HepG2 (cell line): ENCODE measurements around the gene USP35. TPM values are rescaled to one million over a fixed set of nuclear protein-coding genes. Genes with fewer than 3 reads are reported as not detected.

ENCODE experiments used
- DMAP1 ChIP-seq: IDR thresholded peaks from 2 replicates; pipeline ENCODE4 v1.6.1; 2016
- GTF3A ChIP-seq: sonication (generic); formaldehyde crosslinking; conservative IDR thresholded peaks from 2 replicates; pipeline ENCODE4 v1.4.0; 2020; ENCODE audit warnings: mild to moderate bottlenecking, missing genetic modification reagents
- JDP2 ChIP-seq: sonication (generic); formaldehyde crosslinking; IDR thresholded peaks from 2 replicates; pipeline ENCODE4 v1.8.1; 2022; ENCODE audit warnings: missing genetic modification reagents, borderline replicate concordance
- MLLT10 ChIP-seq: sonication (generic); formaldehyde crosslinking; IDR thresholded peaks from 2 replicates; pipeline ENCODE4 v1.4.0; 2020; ENCODE audit warnings: missing genetic modification reagents
- MTA3 ChIP-seq: sonication (generic); formaldehyde crosslinking; IDR thresholded peaks from 2 replicates; pipeline ENCODE4 v1.4.0; 2020; ENCODE audit warnings: missing genetic modification reagents
- NR2F6 ChIP-seq, 2 experiments: IDR thresholded peaks; 2 replicates each; pipeline ENCODE4 v1.6.1; 2016; ENCODE audit warnings: antibody characterized with exemption in 1 of 2, mild to moderate bottlenecking in 1 of 2
- PAWR ChIP-seq: sonication (generic); formaldehyde crosslinking; IDR thresholded peaks from 2 replicates; pipeline ENCODE4 v1.4.0; 2020; ENCODE audit warnings: missing genetic modification reagents, mild to moderate bottlenecking, borderline replicate concordance
- PHF21A ChIP-seq: sonication (generic); formaldehyde crosslinking; IDR thresholded peaks from 2 replicates; pipeline ENCODE4 v1.5.0; 2020; ENCODE audit warnings: mild to moderate bottlenecking, missing genetic modification reagents
- RELA ChIP-seq: sonication (generic); formaldehyde crosslinking; IDR thresholded peaks from 2 replicates; pipeline ENCODE4 v1.4.0; 2020; ENCODE audit warnings: missing genetic modification reagents
- SP1 ChIP-seq, 2 experiments: fragments of 450-650 bp in 1 of 2; sonication (generic) in 1 of 2; formaldehyde crosslinking in 1 of 2; IDR thresholded peaks; 2 replicates each; pipeline versions ENCODE4 v1.4.0 to v1.6.1; 2016 to 2020; ENCODE audit warnings: missing genetic modification reagents in 1 of 2
- ZNF142 ChIP-seq: sonication (generic); formaldehyde crosslinking; IDR thresholded peaks from 2 replicates; pipeline ENCODE4 v1.4.0; 2020; ENCODE audit warnings: missing genetic modification reagents
- ZNF251 ChIP-seq: sonication (generic); formaldehyde crosslinking; IDR thresholded peaks from 2 replicates; pipeline ENCODE4 v1.9.0; 2021; ENCODE audit warnings: mild to moderate bottlenecking, missing genetic modification reagents
- ZNF318 ChIP-seq: sonication (generic); formaldehyde crosslinking; IDR thresholded peaks from 2 replicates; pipeline ENCODE4 v1.4.0; 2020; ENCODE audit warnings: mild to moderate bottlenecking, missing genetic modification reagents
- ZNF549 ChIP-seq: sonication (generic); formaldehyde crosslinking; IDR thresholded peaks from 2 replicates; pipeline ENCODE4 v1.5.0; 2020; ENCODE audit warnings: missing genetic modification reagents
- ZNF607 ChIP-seq: sonication (generic); formaldehyde crosslinking; IDR thresholded peaks from 2 replicates; pipeline ENCODE4 v1.5.1; 2020; ENCODE audit warnings: missing genetic modification reagents, mild to moderate bottlenecking, borderline replicate concordance
- ZNF878 ChIP-seq: sonication (generic); formaldehyde crosslinking; IDR thresholded peaks from 2 replicates; pipeline ENCODE4 v1.8.1; 2023; ENCODE audit warnings: mild to moderate bottlenecking, missing genetic modification reagents, moderate library complexity
- polyA plus RNA-seq, 8 experiments: library from polyadenylated mRNA; depleted of rRNA in 3 of 8; stranded (reverse) in 7 of 8; unstranded in 1 of 8; fragments of >200 nt; fragmentation: Illumina TruSeq in 4 of 8; extraction: Trizol in 4 of 8; gene quantifications; 2 replicates each; pipeline versions ENCODE4 v1.2.1 to v1.2.3, GENCODE V29; 2011 to 2016; ENCODE audit warnings: low read depth in 4 of 8, missing spikeins in 1 of 8, mixed read lengths in 1 of 8; ENCODE audit not compliant: insufficient read depth in 1 of 8
- total RNA-seq, 5 experiments: library from RNA; depleted of rRNA; stranded (reverse); fragments of >200 nt; fragmentation: Illumina TruSeq; extraction: Trizol; gene quantifications; 2 replicates each; pipeline ENCODE4 v1.2.3, GENCODE V29; 2016; ENCODE audit warnings: low read depth in 1 of 5

The USP35 gene
- total and polyA plus RNA-seq, 2 of the 13 experiments (the other 11 are each of a cell fraction or from before 2014, with no cell fraction given), result 4.6 to 7.7 TPM

- no peak for TF ChIP-seq MTA3
- no peak for TF ChIP-seq ZNF142
- no peak for TF ChIP-seq RELA (CRISPR knock-in tag)
- TF ChIP-seq ZNF251, result no peak
- TF ChIP-seq NR2F6 (IDR thresholded peaks at IDR 0.05), result no peak
- peak; percentile 33; the same call in 1 of the 2 replicates for TF ChIP-seq NR2F6 (CRISPR knock-in tag; IDR thresholded peaks at IDR 0.05)
- TF ChIP-seq ZNF318, result no peak
- no peak for TF ChIP-seq ZNF878 (CRISPR knock-in tag)
- TF ChIP-seq SP1 (IDR thresholded peaks at IDR 0.05), result no peak
- no peak for TF ChIP-seq SP1 (CRISPR knock-in tag; IDR thresholded peaks at IDR 0.05)
- TF ChIP-seq PAWR (CRISPR knock-in tag), result no peak
- TF ChIP-seq ZNF607 (CRISPR knock-in tag), result no peak; the same call in 1 of the 2 replicates
- no peak for TF ChIP-seq JDP2 (CRISPR knock-in tag)
- no peak for TF ChIP-seq ZNF549 (CRISPR knock-in tag)
- no peak for TF ChIP-seq DMAP1 (CRISPR knock-in tag)
- no peak for TF ChIP-seq GTF3A (CRISPR knock-in tag)
- no peak for TF ChIP-seq MLLT10 (CRISPR knock-in tag)
- peak; percentile 83 for TF ChIP-seq PHF21A (CRISPR knock-in tag)
Observed at GRCh38 chr11:78170874-78171549, 17.7 kb upstream of the USP35 start (continued).
